NCI-H748 (cell line): ENCODE data around the gene ERRFI1.
"Not testable (repeated sequence)": the region's sequence is repeated elsewhere in the genome, so short reads cannot be mapped to it uniquely, and the experiment has no call there.

ENCODE experiments used
- DNase-seq: peaks from one replicate; lab custom pipeline; 2025; ENCODE audit not compliant: unreplicated experiment; lab: John Stamatoyannopoulos, UW

ERRFI1 gene

DNA sequence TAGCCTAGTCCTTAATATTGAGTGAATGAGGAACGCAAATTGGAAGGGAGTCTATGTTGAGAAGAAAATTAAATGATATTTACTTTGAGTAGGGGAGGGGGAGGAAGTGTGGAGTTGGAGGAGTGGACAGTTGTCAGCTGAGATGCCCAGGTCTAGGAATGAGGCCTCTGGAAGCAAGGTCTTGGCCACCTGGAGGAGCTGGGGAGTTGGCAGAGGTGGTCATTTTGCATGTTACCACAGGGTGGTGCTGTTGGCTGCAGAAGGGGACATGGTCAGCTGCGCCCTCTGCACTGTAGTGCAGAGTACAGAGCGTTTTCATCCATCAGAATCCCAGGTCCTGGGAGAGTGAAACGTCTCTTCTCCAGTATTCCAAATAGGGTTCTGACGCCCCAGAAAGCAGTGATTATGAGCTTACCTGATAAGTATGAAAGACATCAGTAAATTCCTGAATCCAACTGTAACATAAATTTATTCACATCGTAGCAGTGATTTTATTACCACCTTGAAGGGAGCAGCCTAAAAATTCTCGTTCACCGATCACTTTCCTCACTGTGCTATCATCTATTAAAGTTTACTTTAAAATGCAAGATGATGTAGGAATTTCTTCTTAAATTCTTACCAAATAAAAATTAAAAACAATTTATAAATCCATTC lies 50.8 kb downstream of the ERRFI1 start:
- peak; percentile 59 for DNase-seq

DNA sequence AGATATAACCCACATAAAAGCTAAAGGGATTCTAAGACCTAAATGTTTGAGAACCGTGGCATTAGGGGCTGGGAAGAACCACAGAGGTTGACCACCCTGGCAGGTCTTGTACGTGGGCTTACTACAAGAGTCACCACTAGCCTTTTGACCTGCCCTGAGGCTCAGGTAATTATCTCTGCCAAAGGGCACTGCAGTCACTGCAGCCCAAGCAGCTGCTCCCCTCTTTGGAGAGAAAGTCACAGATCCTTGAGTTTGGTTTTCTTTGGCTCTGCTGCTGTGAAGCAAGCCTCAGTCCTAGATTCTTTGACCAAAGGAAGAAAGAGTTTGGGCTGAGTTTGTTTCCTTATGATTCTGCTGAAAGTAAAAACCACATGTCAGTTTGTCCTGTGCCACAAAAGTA lies 53.0 kb downstream of the ERRFI1 start:
- DNase-seq = no peak

DNA sequence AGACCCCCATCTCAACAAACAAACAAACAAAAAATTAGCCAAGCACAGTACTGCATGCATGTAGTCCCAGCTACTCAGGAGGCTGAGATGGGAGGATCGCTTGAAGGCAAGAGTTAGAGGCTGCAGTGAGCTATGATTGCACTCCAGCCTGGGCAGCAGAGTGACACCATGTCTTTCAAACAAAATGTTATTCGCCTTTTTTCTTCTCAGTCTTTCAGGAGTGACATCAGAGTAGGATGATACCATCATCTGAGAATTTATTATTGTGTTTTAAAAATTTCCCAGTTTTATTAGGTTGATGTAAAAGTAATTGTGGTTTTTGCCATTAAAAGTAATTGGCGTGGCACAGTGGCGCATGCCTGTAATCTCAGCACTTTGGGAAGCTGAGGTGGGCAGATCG lies 53.8 kb downstream of the ERRFI1 start:
- no peak for DNase-seq

DNA sequence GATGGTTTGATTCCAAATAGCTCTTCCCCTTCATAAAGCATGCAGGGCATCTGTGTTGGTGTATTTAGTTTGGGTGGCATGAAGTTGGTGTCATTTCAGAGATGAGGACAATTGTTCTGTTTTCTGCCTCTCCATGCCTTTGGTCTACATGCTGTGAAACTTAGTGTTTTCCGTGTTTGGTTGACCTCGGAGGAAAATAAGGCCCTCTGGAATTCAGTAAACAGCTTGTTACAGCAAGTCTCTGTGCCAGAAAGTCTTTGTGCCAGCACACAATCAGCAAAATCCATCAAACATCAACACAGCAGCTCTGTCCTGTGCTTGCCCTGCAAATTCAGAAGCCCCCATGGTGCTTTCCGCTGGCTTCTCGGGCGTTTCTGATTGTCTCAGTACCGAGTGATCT lies 55.1 kb downstream of the ERRFI1 start:
- no peak for DNase-seq

GRCh38 chr1:7970246-7970645 lies 55.9 kb downstream of the ERRFI1 start:
- DNase-seq = no peak

DNA sequence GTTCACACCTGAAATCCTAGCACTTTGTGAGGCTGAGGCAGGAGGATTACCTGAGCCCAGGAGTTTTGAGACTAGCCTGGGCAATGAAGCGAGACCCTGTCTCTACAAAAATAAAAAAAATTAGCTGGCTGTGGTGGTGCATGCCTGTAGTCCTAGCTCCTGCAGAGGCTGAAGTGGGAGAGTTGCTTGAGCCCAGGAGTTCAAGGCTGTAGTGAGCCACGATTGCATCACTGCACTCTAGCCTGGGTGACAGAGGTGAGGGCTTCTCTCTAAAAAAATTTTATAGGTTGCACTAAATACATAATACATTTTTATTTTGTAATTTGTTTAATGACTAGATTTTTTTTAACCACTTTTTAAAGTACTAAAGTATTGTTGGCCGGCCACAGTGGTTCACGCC lies 58.5 kb downstream of the ERRFI1 start:
- DNase-seq = no peak

GRCh38 chr1:7967196-7967595 lies 58.9 kb downstream of the ERRFI1 start:
- no peak for DNase-seq

- DNase-seq = no peak
Observed at GRCh38 chr1:7964476-7964875, 61.6 kb downstream of the ERRFI1 start.

DNA sequence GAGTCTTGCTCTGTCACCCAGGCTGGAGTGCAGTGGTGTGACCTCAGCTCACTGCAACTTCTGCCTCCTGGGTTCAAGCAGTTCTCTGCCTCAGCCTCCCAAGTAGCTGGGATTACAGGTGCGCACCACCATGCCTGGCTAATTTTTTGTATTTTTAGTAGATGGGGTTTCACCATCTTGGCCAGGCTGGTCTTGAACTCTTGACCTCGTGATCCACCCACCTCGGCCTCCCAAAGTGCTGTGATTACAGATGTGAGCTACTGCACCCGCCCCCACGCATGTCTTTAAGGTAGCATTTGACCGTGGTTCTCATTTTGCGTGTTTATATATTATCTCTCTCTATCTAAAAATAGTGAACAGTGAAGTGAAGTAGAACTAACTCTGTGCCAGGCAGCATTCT lies 62.3 kb downstream of the ERRFI1 start:
- not testable (repeated sequence) for DNase-seq

DNA sequence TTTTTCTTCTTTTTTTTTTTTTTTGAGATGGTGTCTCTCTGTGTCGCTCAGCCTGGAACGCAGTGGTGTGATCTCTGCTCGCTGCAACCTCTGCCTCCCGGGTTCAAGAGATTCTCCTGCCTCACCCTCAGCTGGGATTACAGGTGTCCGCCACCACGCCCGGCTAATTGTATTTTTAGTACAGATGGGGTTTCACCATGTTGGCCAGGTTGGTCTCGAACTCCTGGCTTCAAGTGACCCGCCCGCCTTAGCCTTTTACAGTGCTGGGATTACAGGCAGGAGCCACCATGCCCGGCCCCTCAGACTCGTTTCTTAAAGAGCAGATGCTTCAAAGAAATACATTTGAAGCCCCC lies 62.8 kb downstream of the ERRFI1 start:
- DNase-seq = not testable (repeated sequence)

DNA sequence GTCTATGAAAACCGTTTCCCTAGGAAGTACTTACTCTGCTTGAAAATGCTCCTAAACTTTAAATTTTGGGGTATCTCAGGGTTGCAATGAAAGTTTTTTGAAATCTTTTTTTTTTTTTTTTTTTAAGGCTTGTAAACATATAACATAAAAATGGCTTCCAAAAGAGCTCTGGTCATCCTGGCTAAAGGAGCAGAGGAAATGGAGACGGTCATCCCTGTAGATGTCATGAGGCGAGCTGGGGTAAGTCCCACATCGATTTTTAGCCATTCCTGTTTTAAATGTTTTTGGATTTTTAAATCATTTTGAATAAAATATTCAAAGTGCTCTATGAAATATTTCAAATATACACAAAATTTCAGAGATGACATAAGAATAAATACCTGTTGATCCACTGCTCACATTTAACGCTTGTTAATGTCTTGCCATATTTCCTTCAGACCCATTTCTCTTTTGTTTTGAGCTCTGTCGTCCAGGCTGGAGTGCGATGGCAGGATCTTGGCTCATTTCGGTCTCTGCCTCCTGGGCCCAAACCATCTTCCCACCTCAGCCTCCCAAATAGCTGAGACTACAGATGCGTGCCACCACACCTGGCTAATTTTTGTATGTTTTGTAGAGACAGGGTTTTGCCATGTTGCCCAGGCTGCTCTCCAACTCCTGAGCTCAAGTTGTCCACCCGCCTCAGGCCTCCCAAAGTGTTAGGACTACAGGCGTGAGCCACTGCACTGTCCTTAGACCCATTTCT lies 63.3 kb downstream of the ERRFI1 start:
- no peak for DNase-seq

DNA sequence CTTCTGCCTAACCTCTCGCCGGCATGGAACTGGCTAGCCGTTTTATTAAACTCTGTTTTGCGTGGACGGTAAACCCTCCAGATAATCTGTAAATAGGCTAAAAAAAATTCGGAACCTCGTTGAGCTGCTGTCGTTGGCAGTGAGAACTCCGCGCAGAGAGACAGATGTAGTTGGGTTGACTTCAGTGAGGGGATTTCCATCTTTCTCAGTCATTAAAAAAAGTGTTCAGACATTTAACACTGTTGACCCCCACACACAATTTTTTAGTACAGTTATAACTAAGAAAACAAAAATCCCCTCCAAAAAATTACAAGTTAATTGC lies 64.1 kb downstream of the ERRFI1 start:
- no peak for DNase-seq
